ENCODE results near the gene ENDOV.

- TF ChIP-seq POLR2A (IDR thresholded peaks at IDR 0.05), result no peak
- TF ChIP-seq CTCF (IDR thresholded peaks at IDR 0.05), result no peak
Observed at GRCh38 chr17:80428363-80428762, 13.4 kb downstream of the ENDOV start.
